SK-N-SH (cell line): ENCODE data around the gene OSBPL9.

Experiments used
- CHD2 ChIP-seq: fragments of 150-350 bp; IDR thresholded peaks from 2 replicates; pipeline ENCODE4 v1.6.1; 2018; ENCODE audit warnings: low read length; ENCODE audit not compliant: partially characterized antibody
- CTCF ChIP-seq: fragments of 200-600 bp; sonication (generic); IDR thresholded peaks from 2 replicates; pipeline ENCODE4 v1.6.1; 2017; ENCODE audit warnings: antibody characterized with exemption, mild to moderate bottlenecking, moderate library complexity
- EP300 ChIP-seq, 2 experiments: IDR thresholded peaks; 2 replicates each; pipeline versions ENCODE4 v1.4.0 to v1.6.1; 2012; ENCODE audit warnings: borderline replicate concordance in 1 of 2, low read depth in 1 of 2, low read length in 1 of 2
- GABPA ChIP-seq: IDR thresholded peaks from 2 replicates; pipeline ENCODE4 v1.4.0; 2012; ENCODE audit warnings: low read depth, mild to moderate bottlenecking
- MXI1 ChIP-seq: IDR thresholded peaks from 2 replicates; pipeline ENCODE4 v1.6.1; 2012; ENCODE audit warnings: mild to moderate bottlenecking, low read depth, low read length, improper control_type of control experiment
- NFIC ChIP-seq: IDR thresholded peaks from 2 replicates; pipeline ENCODE4 v1.4.0; 2012; ENCODE audit warnings: borderline replicate concordance
- PBX3 ChIP-seq: IDR thresholded peaks from 2 replicates; pipeline ENCODE4; 2012
- POLR2AphosphoS5 ChIP-seq: IDR thresholded peaks from 2 replicates; pipeline ENCODE4 v1.6.1; 2012; ENCODE audit warnings: low read depth, low read length
- RAD21 ChIP-seq: IDR thresholded peaks from 2 replicates; pipeline ENCODE4 v1.6.1; 2012; ENCODE audit warnings: mild to moderate bottlenecking, low read length
- SMC3 ChIP-seq: IDR thresholded peaks from 2 replicates; pipeline ENCODE4 v1.6.1; 2012; ENCODE audit warnings: low read depth, low read length, improper control_type of control experiment
- TCF12 ChIP-seq: IDR thresholded peaks from 2 replicates; pipeline ENCODE4 v1.4.0; 2012
- USF1 ChIP-seq: IDR thresholded peaks from 2 replicates; pipeline ENCODE4 v1.4.0; 2012; ENCODE audit warnings: low read depth, borderline replicate concordance
- YY1 ChIP-seq: IDR thresholded peaks from 2 replicates; pipeline ENCODE4 v1.4.0; 2012; ENCODE audit warnings: low read depth, mild to moderate bottlenecking
- TF ChIP-seq, protein P1 (sequence below): IDR thresholded peaks from 2 replicates; pipeline ENCODE4 v1.4.0; 2012; ENCODE audit warnings: low read depth

DNA sequence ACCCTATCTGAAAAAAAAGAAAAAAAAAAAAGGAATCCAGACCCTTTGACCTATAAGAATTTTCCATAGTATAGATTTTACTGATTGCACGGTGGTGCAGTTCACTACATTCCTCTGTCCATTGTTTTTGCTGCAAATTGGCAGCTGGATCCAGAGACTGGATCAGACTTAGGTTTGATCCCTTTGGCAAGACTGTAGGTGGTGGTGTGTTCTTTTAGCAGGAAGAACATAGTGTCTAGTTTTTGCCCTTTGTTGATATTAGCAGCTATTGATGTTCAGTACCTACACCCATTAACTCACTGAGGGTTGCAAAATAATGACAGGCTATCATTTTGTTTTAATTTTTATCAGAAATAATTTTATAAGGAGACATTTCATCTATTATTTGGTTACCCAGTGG lies 37.1 kb downstream of the OSBPL9 start:
- TF ChIP-seq CHD2 = no peak
- no peak for TF ChIP-seq CTCF
- TF ChIP-seq SMC3 = no peak
- TF ChIP-seq USF1 = no peak
- TF ChIP-seq GABPA = no peak
- no peak for TF ChIP-seq PBX3
- TF ChIP-seq NFIC = no peak
- TF ChIP-seq YY1 = no peak
- TF ChIP-seq EP300 (IDR thresholded peaks at IDR 0.05; ENCODE audit: borderline replicate concordance in 1 of 2, low read depth in 1 of 2, low read length in 1 of 2) = no peak
- no peak for TF ChIP-seq RAD21
- TF ChIP-seq POLR2AphosphoS5 = no peak
- TF ChIP-seq TCF12 = no peak
- TF ChIP-seq MXI1 = no peak
- TF ChIP-seq, protein P1, sequence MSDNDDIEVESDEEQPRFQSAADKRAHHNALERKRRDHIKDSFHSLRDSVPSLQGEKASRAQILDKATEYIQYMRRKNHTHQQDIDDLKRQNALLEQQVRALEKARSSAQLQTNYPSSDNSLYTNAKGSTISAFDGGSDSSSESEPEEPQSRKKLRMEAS = no peak
